GM19351 (cell line): ENCODE measurements around the gene DYSF.
"Not testable (repeated sequence)": the region's sequence is repeated elsewhere in the genome, so short reads cannot be mapped to it uniquely, and the experiment has no call there.

Experiments used
- ATAC-seq: cut with Tn5 transposase; IDR thresholded peaks from one replicate; pipeline ENCODE4 v1.9.1; 2021; ENCODE audit warnings: mild to moderate bottlenecking, moderate library complexity; ENCODE audit not compliant: unreplicated experiment

Gene DYSF

DNA sequence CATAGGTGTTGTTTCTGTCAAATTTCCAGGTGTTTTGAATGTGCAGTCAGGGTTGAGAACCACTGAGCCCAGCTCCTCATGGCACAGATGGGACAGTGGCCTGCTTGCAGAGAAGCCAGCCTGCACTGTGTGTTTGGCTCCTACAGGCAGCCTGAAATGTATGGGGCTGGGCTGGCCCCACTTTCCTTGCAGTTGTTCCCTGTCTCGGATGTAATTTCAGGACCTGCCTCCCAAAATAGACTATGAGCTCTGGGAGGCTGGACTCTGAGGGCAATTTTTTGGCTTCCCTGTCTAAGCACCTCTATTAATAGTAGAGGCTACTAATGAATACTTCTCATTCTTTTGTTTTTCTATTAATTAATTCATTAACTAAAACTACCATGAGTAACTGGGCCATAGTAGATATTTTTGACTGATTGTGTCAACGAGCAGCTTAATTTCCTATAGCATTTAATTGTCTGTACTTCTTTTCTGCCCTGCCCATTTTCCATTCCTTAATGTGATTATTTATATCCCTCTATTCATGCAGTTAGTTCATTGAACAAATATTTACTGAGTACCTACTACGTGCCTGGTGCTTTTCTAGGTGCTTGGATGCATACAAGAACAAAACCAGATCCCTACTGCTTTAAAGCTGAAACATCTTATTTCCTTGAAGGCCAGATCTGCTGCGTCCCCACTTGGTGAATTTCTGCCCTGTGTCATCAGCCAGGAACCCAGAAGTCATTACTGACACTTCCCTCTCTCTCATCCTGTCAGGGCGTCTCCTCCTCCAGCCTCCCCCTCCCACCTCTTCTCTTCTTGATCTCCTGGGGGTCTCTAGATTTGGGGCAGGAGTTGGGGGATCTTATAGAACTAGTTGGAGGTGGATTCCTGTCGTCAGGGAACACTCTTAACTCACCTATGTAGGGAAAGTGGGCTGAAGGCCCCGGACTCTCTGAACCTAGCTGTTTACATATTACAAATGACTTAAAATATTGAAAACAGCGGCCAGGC lies 16.3 kb downstream of the DYSF start:
- ATAC-seq: no peak

DNA sequence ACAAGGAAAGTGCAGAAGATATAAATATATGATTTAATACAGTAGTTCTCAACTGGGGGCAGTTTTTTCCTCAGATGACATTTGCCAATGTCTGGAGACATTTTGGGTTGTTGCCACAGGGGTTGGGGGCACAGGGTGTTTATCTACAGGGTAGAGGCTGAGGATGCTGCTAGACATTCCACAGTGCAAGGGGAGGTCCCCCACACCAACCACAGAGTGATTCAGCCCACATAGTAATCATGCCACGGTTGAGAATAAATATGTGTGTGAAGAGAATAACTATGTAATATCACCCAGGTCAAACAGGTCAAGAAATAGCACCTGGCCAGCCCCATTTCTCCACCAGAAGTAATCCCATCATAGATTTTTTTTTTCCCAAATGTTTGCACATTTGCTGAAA lies 17.9 kb downstream of the DYSF start:
- no peak for ATAC-seq

DNA sequence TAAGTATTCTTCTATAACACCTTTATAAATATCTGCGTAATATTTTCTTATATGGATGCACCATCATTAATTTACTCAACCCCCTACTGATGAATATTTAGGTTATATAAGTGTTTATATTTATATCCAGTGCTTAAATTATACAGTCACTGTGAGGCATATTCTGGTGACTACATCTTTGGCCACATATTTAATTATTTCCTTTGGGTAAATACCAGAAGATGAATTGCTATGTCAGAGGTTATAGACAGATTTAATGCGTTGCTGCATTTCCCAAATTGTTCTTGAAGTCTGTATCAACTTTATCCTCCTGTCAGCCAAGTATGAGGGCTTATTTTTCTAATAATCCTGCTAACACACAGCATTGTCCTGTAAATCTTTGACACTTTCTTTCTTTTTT lies 18.7 kb downstream of the DYSF start:
- no peak for ATAC-seq

- ATAC-seq: no peak
These were observed 20.1 kb downstream of the DYSF start for GRCh38 chr2:71473346-71474031.

DNA sequence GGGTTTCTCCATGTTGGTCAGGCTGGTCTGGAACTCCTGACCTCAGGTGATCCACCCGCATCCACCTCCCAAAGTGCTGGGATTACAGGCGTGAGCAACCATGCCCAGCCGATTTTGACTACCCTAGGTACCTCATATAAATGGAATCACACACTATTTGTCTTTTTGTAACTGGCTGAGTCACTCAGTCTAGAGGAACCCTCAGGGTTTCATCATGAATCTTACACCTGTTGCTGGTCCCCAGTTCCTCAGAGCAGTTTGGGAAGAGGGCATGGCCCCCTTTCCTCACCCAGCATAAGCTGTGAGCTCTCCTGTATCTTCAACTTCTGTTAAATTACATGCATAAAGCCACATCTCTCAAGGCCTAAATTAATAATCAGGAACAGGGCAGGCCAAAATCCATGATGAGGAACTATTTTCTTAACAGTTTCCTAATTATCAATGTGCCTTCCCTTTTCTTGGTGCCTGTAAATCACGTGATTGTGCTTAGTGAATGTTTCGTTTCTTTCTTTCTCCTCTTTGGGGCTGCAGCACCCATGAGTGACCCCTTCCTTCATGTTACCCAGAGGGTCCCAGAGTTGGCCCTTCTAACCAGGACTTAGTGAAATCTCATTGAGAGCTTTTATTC lies 20.9 kb downstream of the DYSF start:
- no peak for ATAC-seq

DNA sequence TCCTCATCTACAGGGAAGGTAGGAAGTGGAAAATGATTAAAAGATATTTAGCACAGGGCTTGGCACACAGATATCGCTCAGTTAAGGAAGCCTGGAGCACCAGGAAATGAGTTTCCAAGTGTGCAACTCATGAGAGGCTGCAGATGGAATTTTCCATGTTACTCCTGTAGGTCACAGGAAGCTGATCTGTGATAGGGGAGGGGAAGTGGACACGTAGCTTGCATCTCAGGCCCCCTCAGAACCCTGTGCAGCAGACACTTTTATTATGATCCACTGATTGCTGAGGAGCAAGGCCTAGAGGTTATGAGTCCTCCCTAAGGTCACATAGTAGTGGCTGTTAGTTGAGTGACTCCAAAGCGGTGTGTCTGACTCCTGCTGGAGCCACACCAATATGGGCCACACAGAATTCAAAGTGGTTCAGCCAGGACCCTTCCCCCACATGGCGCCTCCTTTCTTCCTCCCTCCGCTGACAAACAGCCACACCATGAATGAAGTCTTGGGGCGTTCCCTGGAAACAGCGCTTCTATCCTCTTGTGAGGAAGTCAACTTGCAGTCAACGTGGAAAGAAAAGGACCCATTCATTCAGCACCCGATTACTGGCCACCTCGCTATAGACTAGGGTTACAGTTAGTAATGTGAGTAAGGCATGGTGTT lies 21.5 kb downstream of the DYSF start:
- ATAC-seq: no peak

- ATAC-seq: no peak
These were observed 23.1 kb downstream of the DYSF start for GRCh38 chr2:71476495-71476894.

DNA sequence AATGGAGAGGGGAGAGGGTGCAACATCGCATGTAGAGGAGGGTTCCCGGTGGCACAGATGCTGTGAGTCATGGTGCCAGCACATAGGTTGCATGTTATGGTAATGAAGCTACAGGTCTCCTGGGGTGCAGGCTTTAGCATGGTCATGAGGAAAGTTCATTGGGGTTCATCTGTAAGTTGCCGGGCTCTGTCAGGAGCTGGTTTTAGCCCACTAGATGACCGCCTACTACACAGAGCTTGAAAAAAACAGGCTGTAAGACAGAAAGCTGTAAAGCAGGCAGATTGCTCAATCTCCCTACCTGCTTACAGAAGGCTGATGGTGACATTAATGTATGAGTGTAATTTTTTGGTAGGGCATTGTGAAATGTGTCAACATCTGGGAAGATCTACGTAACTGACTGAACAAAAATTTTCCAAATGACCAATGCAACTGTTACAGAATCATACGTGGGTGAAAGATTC lies 23.9 kb downstream of the DYSF start:
- no peak for ATAC-seq

DNA sequence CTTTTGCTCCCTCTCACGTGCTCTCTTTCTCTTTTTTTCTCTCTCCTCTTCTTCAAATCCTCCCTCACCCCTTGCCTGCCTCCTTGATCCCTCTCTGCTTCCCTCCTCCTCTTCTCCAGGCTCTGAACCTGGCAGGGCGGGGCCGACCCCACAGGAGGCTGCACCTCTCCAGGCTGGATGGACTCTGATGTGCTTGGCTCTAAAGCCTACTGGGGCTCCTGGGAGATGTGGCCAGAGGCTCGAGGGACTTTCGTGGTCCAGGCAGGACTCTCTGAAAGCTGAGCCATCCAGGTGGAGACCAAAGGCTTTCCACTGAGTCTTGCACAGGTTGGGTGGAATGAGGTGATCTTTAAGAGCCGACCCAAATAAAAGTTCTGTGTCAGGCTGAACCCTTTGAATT lies 25.4 kb downstream of the DYSF start:
- ATAC-seq: no peak

DNA sequence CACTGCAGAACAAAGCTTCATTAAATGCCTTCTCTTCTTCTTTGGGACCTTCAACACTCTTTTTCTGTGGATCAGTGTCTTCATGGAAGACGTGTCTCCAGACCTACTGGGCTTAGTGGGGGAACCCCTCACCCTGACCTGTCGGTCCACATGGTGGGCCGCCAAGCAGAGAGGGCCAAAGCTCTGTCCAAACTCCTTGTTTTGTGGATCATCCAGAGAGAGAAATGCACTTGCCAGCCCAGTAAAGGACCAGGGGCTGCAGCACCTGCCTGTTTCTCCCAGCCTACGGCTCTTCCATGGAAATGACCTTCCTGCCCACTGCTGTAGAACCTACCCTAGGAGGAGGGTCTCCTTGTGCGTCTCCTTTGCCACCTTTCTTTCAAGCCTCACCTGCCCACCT lies 25.9 kb downstream of the DYSF start:
- no peak for ATAC-seq

- ATAC-seq: no peak
These were observed 27.8 kb downstream of the DYSF start for GRCh38 chr2:71481111-71481510.

GRCh38 chr2:71482055-71482454 lies 28.7 kb downstream of the DYSF start:
- ATAC-seq: no peak

- ATAC-seq: no peak
These were observed 29.9 kb downstream of the DYSF start for GRCh38 chr2:71483246-71483645.

DNA sequence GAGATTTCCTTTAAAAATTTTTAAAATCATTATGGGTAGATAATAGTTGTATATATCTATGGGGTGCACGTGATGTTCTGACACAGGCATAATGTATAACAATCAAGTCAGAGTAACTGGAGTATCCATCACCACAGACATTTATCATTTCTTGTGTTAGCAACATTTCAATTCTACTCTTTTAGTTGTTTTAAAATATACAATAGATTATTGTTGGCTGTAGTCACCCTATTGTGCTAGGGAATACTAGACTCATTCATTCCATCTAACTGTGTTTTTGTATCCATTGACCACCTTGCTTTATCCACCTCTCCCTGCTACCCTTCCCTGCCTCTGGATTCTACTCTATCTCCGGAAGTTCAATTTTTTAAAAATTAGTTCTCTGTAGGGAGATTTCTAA lies 31.0 kb downstream of the DYSF start:
- no peak for ATAC-seq

DNA sequence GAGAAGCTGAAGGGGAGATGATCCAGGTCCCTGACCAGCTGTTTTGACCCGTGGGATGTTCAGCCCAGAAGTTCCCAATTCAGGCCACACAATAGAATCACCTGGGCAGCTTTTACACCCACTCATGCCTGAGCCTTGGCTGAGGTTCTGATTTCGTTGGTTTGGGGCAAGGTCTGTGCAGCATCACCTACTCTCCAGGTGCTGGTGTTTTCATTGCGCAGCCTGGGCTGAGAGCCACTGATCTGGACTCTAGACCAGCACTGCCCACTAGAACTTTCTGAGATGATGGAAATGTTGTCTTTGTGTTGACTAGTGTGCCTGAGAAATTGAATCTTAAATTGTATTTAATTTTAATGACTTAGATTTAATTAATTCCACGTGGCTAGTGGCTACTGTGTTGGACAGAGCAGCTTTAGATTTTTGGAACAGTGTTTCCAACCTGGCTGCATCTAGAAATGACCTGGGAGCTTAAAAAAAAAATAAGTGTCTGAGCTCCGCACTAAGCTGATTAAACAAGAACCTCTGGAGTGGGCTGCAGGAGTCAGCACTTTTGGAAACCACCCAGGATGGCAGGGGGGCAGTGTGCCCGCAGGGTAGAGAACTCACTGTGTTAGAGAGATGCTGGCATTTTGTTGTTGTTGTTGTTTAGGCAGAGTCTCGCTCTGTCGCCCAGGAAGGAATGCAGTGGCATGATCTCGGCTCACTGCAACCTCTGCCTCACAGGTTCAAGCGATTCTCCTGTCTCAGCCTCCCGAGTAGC lies 33.7 kb downstream of the DYSF start:
- no peak for ATAC-seq

GRCh38 chr2:71491551-71491950 lies 38.2 kb downstream of the DYSF start:
- ATAC-seq: not testable (repeated sequence)

- ATAC-seq: no peak
These were observed 38.8 kb downstream of the DYSF start for GRCh38 chr2:71492112-71492511.

DNA sequence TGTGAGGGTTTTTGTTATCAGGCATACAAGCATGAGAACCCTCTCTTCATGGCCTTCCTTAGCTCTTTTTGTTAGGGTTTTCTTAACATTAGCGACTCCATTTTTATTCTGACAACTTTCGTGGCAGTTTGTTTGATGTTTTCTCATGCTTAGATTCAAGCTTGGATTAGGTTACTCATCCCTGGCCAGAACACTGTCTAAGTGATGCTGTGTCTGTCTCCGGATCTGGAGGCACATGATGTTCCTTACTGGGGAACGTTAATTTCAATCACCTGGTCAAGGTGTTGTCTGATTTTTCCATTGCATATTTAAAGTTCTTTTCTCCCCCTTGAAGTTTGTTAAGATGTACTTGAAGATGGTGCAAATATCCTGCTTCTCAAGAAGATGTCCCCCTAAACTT lies 40.7 kb downstream of the DYSF start:
- no peak for ATAC-seq

DNA sequence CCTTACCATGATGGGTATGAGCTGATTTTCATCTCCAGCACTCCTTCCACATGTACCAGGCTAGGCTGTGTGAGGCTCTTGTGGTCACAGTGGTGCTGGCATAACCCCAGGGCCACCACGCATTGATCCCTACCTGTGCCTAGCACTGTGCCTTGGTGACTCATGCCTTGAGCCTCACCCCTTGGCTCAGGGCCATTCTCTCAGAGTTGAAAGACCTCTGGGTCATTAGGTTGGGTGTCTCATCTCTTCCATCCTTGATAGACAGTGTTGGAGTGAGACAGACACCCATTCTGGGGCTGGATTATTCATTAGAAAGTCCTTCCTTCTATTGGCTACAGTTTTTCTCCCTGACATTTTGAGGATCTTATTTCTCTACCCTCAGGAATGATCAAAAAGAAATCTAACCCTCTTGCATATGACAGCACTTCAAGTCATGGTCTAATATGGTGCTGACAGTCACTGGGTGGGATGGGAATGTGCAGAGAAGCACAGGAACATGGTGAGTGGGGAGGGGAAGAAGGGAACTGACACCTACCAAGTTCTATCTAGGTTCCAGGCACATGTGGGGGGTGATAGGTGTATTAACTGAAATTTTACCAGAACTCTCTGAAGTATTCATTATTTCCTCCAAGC lies 41.3 kb downstream of the DYSF start:
- ATAC-seq: no peak
